Measurements from ENCODE around the gene ADGRL1. TPM values are rescaled to one million over a fixed set of nuclear protein-coding genes. Genes with fewer than 3 reads are reported as not detected.
A peak's percentile ranks its signal among the peaks of the same experiment; 100 is the strongest.

The ADGRL1 gene
- total RNA-seq, 1 donor from 2014 or later, result 2.1 TPM

DNA sequence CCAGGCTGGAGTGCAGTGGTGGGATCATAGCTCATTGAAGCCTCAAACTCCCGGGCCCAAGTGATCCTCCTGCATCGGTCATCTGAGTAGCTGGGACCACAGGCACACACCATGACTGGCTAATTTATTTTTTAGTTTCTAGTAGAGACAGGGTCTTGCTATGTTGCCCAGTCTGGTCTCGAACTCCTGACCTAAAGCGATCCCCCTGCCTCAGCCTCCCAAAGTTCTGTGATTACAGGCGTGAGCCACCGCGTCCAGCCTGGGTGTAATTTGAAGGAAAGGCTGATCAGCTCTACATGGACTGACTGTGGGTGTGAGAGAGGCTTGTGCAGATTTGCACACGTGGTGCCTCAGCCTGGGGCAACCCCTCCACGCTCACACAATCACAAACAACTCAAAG lies 31.1 kb downstream of the ADGRL1 start:
- Histone ChIP-seq H3K27me3 (ENCODE audit: control insufficient read depth, insufficient read depth, low read length) (no peaks in the 10 kb centered on the region), H3K4me3 (ENCODE audit: low read depth, low read length) (no peak overlapping the region), H3K36me3 (ENCODE audit: control insufficient read depth, insufficient read depth, low read length) (no peaks in the 10 kb centered on the region)
- TF ChIP-seq, protein P1, sequence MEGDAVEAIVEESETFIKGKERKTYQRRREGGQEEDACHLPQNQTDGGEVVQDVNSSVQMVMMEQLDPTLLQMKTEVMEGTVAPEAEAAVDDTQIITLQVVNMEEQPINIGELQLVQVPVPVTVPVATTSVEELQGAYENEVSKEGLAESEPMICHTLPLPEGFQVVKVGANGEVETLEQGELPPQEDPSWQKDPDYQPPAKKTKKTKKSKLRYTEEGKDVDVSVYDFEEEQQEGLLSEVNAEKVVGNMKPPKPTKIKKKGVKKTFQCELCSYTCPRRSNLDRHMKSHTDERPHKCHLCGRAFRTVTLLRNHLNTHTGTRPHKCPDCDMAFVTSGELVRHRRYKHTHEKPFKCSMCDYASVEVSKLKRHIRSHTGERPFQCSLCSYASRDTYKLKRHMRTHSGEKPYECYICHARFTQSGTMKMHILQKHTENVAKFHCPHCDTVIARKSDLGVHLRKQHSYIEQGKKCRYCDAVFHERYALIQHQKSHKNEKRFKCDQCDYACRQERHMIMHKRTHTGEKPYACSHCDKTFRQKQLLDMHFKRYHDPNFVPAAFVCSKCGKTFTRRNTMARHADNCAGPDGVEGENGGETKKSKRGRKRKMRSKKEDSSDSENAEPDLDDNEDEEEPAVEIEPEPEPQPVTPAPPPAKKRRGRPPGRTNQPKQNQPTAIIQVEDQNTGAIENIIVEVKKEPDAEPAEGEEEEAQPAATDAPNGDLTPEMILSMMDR (IDR thresholded peaks at IDR 0.05; ENCODE audit: insufficient read depth, low read length, severe bottlenecking), result no peak
- DNase-seq (ENCODE audit: low read depth), result no peak
- no peak for FAIRE-seq

DNA sequence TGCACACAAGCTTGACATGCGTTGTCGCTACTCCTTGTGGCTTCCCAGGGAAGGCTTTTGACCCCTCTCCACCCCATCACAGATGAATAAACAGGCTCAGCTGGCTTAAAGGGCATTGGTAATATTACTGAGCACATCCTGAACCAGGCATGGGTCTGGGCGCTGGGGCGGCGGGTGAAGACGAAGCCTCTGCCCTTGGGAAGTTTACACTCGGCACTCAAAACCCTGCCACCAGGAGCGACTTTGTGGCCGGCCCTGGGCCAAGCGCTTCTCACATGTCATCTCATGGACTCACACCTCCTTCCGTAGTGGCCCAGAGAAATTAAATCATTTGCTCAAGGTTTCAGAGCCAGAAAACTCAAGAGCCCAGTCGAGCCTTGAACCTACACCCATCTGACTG lies 37.0 kb downstream of the ADGRL1 start:
- FAIRE-seq (no peak), DNase-seq (ENCODE audit: low read depth) (no peak)
- TF ChIP-seq, protein P1 (IDR thresholded peaks at IDR 0.05; ENCODE audit: insufficient read depth, low read length, severe bottlenecking), result no peak
- no peaks in the 10 kb centered on the region for H3K36me3 ChIP-seq (ENCODE audit: control insufficient read depth, insufficient read depth, low read length)
- peaks cover 1% of the 10 kb centered on the region for H3K27me3 ChIP-seq (ENCODE audit: control insufficient read depth, insufficient read depth, low read length)
- H3K4me3 ChIP-seq (ENCODE audit: low read depth, low read length), result no peak overlapping the region

DNA sequence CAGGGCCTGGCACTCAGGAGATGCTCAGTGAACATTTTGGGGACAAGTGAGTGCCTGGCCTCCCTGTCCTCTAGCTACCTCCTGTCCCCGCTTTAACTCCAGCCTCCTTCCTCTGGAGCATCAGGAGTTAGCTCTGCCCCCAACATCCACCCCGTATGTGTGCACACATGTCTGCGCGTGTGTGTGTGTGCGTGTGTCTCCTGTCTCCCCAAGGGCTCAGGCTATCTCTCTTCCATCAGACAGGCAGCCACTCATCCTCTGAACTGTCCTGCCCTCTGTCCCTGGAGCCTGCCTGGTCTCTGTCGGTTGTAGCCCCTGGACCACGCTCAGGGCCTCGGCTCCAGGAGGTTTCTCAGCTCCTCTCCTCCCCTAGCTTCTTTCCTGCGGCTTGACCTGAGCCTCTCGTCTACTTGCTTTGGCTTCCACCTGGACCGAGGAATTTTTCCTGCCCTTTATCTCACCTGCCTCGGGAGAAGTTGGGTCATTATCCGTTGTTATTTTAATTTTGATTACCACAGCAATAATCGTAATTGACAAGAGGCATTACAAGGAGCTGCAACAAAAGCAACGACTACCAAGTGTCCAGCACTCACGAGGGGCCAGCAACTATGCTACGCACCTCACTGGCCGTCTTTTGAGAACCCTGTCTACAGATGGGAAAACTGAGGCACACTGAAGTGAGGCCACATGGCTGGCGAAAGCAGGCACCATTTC lies 37.6 kb downstream of the ADGRL1 start:
- Histone ChIP-seq H3K27me3 (ENCODE audit: control insufficient read depth, insufficient read depth, low read length) (peaks cover 1% of the 10 kb centered on the region), H3K4me3 (ENCODE audit: low read depth, low read length) (no peak overlapping the region), H3K36me3 (ENCODE audit: control insufficient read depth, insufficient read depth, low read length) (no peaks in the 10 kb centered on the region)
- TF ChIP-seq, protein P1 (IDR thresholded peaks at IDR 0.05; ENCODE audit: insufficient read depth, low read length, severe bottlenecking), result no peak
- peak; percentile 13 for FAIRE-seq
- DNase-seq (ENCODE audit: low read depth), result no peak

DNA sequence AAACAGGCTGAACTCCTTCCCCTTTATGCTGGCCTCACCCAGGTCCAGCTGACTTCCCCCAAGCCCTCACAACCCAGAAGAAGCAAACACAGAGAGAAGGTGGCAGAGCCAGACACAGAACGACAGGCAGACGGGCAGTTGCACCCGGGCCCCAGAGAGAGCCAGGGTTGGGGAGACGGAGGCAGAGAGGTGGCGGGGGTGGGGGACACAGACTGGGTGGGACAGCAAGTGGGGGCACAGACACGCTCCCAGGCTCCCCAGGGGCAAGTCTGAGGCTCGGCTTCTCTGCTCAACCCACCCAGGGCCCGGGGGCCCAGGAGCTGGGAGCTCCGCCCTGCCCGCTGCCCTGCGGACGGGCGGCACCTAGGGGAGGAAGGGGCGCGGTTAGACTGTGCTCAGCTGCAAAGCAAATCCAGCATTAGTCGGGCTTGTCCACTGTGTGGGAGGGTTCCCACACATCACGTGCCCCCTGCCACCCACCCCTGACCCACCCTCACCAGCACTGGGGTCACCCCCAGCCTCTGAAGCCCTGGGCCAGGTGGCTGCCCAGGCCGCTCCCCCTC lies 38.3 kb downstream of the ADGRL1 start:
- Histone ChIP-seq H3K4me3 (ENCODE audit: low read depth, low read length) (no peak overlapping the region), H3K36me3 (ENCODE audit: control insufficient read depth, insufficient read depth, low read length) (no peaks in the 10 kb centered on the region), H3K27me3 (ENCODE audit: control insufficient read depth, insufficient read depth, low read length) (peaks cover 1% of the 10 kb centered on the region)
- FAIRE-seq, result no peak
- TF ChIP-seq, protein P1 (IDR thresholded peaks at IDR 0.05; ENCODE audit: insufficient read depth, low read length, severe bottlenecking), result no peak
- DNase-seq (ENCODE audit: low read depth), result no peak

DNA sequence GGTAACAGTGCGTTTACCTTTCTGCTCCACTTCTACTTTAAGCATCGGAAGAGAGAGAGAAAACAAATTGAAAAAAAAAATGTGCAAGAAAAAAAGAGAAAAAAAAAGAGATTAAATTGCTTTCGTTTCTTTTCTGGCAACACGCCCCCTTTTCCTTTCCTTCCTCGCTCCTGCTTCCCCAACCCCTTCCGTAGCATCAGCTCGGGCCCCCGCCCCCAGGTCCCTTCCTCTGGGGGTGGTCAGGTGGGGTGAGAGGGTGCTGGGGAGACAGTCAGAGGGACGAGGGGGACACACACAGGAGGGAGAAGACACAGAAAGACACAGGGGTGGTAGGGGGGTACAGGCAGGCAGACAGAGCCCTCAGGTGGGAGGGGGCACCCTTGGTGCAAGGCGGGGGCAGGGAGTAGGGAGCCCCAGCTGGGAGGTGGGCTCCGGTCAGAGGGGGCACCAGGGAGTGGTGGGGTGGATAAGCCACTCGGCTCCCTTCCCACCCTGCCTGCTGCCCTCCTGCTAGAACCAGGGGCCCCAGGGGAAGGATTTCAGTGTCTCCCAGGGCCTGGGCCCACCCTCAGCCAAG lies 38.9 kb downstream of the ADGRL1 start:
- H3K36me3 ChIP-seq (ENCODE audit: control insufficient read depth, insufficient read depth, low read length), result no peaks in the 10 kb centered on the region
- DNase-seq (ENCODE audit: low read depth), result no peak
- peaks cover 1% of the 10 kb centered on the region for H3K27me3 ChIP-seq (ENCODE audit: control insufficient read depth, insufficient read depth, low read length)
- TF ChIP-seq, protein P1 (IDR thresholded peaks at IDR 0.05; ENCODE audit: insufficient read depth, low read length, severe bottlenecking), result no peak
- H3K4me3 ChIP-seq (ENCODE audit: low read depth, low read length), result no peak overlapping the region
- FAIRE-seq, result no peak

Data from bronchial epithelial cell (primary cell).